NCI-H1105 treated with DMSO at 0.1 percent for 48 hours (cell line): ENCODE results near the gene ARHGAP10.
"Not testable (repeated sequence)": the region's sequence is repeated elsewhere in the genome, so short reads cannot be mapped to it uniquely, and the experiment has no call there.

ENCODE experiments used
- DNase-seq: peaks from one replicate; lab custom pipeline; 2025; lab: John Stamatoyannopoulos, UW

The ARHGAP10 gene

DNA sequence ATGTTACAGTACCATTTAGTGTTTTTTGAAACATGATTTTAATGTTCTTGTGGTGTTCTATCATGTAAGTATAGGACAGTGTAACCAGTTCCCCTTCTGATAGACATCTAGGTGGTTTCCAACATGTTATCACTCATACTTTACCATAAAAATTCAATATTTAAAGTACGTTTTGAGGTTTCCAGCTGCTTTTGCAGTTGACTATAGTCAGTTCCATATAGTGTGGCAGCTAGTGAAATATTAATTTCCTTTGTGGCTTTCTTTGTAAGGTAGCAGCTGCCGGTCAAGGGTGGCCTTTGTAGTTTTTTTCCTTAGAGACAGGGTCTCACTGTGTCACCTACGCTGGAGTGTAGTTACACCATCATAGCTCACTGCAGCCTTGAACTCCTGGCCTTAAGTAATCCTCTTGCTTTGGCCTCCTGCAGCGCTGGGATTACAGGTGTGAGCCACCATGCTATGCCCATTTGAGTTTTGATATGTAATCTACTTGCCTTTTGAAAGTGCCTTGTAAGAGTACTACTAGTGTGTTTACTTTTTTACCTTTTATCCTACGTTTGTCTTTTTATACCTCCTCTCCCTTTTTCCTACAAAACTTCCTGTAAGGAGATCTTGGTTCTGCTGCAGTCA, 63.0 kb downstream of the ARHGAP10 start:
- no peak for DNase-seq

DNA sequence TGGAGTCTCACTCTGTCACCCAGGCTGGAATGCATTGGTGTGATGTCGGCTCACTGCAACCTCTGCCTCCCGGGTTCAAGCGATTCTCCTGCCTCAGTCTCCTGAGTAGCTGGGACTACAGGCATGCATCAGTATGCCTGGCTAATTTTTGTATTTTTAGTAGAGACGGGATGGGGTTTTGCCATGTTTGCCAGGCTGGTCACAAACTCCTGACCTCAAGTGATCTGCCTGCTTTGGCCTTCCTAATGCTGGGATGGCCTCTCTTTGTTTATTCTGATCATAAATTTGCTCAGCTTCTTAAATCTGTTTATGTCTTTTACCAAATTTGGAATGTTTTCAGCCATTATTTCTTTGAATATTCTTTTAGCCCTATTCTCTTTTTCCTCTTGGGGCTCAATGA, 67.2 kb downstream of the ARHGAP10 start:
- DNase-seq: not testable (repeated sequence)

DNA sequence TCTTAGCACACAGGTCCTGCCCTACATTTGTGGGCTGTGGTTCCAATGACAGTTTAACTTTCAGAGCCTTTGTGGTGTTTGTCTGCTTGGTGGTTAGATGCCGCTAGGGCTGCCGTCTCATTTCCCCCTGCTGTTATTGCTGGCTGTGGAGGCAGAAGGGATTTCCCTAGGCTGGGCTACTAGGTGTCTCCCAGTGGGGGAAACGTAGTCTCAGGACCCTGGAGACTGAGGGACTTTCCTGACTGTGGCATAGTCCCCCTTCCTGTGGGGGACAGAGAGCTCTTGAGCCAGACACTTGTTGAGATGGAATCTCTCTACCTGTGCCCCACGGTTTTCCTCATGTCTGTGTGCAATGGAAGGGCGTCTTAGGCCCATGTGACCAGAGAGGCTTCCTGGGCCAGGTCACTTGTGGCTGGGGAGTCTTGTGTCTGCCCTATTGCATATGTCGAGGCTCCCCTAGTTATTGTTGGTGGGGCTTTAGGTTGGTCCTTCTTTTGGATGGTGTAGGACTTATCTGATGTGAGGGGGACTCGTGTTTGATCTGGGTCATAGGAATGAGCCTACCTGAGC, 68.2 kb downstream of the ARHGAP10 start:
- no peak for DNase-seq

DNA sequence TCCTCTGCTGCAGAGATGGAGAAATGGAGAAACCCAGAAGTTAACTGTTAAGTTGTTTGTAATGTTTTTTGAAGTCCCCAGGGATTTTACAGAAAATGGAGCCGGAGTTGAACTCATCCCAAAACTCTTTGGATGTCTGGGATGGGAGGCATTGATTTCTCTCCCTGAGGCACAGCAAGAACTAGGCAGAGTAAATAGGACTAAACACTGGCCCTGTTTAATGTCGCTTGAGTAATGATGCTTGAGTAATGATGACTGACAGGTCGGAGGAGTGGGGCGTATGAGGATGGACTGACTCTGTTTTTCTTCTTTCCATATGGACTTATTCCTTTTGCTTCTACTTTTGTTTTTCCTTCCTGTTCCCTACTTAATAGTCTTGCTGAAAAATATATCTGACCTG, 69.9 kb downstream of the ARHGAP10 start:
- DNase-seq: no peak

DNA sequence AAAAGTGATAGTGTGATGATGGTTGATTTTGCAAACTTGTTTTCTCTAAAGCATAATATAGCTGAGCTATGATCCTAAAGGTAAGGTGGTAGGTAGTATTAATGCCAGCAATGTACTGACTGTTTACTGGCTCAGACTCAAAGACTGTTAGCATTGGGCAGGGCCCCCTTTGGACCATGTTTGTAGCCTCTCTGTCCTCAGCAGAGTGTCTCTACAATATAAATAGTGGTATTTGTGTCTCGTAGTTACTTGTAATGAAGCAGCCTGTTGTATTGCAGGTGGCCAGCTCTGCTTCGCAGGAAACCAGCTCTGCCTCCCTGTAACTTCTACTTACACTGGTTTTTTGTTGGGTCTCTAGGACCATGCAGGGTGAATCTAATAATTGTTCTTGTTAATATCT, 70.5 kb downstream of the ARHGAP10 start:
- no peak for DNase-seq

DNA sequence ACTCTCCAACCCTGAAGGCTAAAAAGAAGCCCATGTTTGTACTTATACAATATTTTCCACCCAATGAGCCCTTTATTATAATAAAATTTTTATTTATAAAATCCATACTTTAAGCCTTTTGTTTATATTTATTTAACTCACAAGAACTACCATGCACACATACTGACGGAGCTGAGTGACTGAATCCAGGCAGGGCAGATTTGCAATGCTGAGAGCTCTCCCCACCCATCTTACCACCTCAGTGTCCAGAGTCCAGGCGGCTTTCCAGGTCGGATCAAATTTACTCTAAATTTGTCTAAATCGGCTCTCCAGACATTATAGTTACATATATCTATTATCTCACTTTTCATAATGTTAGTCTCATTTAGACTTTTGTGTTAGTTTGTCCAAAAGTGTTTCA, 74.1 kb downstream of the ARHGAP10 start:
- no peak for DNase-seq

DNA sequence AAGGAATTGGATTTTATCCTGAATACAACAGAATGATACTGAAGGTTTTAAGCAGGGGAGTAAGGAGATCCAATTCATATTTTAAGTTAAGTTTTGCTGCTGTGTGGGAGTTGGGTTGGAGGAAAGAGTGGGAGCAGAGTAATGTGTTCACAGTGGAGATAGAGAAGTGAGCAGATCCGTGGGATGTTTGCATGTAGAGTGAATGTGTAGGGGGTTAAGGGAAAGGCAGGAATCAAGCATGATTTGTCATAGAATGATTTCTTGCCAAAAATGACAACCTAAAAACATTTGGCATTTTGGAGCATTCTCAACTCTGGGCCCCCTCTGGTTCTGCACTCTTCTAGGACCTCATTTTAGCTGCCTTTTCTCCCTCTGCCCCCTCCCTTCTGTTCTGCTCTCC, 76.6 kb downstream of the ARHGAP10 start:
- DNase-seq: no peak

DNA sequence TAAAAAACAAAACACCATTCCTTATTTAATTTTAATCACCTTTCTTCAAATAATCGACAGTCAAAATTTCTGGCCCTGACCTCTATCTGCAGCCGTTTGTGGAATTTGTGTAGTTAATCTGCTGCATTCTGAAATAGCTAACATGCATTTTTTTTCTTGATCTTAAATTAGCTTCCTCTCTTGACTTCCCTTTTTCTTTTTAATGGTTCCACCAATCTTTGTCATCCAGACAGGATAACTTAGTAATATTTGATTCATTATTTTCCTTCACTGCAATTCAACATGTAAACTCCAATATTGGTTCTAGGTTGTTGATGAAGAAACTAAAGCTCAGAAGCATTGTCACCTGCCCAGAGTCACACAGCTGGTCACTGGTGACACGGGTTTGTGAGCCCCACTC, 77.3 kb downstream of the ARHGAP10 start:
- no peak for DNase-seq

DNA sequence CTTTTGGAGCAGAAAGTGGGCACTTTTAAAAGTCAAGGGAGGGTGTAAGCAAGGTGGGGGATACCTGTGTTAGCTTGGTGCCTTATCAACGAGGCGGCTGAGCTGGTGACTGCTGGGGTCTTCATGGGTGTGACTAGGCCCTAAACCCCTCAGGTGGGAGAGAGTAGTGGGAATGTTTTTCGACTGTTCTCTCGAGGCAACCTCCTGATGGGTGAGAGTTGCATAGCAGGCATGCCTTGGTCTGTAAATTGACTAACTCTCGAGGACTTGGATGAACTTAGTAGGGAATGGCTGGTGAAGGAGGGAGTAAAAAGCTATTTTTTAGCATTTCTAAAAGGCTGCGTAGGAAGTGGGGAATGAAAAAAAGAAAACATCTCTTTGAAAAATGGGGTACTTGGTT, 80.0 kb downstream of the ARHGAP10 start:
- DNase-seq: no peak

DNA sequence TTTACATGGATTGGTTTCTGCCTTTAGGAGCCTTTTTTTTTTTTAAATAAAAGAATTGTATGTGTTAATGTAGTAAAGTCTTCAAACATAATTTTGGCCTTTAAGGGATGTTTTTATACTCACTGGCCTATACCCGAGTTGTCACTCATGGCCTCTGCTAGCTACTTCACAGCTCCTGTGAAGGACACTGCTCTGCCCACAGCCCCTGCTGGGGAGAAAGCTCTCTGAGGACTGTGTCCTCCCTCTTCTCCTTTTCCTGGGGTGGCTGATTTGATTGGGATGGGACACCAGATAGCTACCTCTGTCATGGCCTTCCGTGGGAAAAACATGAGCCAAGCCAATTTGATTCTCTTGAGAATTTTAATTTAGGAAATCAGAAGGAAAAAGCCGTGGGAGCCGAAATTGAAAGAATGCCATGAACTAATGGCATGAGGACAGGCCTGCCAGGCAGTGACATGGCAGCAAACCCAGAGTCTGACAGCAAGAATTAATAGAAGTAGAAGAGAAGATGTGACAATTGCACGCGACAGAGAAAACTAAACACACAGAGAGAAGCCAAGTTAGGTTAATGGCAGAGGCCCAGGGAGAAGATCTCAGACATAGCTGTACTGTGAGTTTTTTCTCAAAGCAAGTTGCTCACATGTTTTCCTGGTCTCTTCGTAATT, 81.4 kb downstream of the ARHGAP10 start:
- DNase-seq: no peak

DNA sequence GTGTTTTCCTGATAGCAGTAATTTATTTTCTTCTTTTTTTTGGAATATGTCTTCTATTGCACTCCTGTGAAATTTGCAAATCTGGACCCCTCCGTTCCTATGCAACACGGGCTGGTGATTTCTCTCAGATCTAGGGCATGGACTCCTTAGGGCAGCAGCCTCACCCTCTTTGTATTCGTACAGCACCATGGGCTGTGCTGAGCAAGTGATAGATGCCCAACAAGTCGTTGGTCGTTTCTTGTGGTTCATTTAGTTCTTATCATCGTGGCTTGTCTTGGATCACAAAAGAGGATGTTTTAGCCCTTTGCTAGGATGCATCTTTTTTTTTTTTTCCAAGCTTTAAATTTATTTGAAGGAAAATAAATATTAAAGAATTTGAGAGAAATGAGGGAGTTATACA, 82.1 kb downstream of the ARHGAP10 start:
- no peak for DNase-seq

DNA sequence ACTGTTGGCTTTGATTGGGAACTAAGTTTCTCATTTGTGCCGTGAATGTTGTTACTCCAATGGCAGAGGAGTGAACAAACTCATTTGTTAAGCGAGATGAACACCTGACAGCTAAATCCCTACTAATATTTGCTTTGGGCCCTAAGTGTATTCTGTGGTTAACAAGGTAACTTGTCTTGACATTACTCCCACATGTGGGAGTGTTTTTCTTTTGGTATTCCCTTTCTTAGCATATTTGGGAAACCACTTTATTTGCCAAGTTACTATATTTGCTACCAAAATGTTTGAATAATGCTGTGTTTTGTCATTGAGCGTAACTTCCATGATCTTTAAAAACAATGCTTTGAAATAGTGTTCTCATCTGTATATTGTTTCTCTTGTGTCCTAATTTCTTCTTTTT, 82.5 kb downstream of the ARHGAP10 start:
- DNase-seq: no peak

DNA sequence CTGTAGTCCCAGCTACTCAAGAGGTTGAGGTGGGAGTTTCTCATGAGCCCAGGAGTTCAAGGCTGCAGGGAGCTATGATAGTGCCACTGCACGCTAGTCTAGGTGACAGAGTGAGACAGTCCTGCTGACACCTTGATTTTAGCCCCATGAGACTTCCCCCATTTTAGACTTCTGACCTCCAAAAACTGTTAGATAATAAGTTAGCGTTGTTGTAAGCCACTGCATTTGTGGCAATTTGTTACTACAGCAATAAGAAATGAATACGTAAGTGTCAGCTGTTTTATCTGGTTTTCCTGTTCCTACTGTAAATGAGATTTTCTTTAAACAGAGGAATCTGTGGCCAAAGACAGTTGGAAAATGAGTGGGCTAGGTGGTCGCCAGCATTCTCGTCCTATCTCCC, 83.9 kb downstream of the ARHGAP10 start:
- DNase-seq: no peak

DNA sequence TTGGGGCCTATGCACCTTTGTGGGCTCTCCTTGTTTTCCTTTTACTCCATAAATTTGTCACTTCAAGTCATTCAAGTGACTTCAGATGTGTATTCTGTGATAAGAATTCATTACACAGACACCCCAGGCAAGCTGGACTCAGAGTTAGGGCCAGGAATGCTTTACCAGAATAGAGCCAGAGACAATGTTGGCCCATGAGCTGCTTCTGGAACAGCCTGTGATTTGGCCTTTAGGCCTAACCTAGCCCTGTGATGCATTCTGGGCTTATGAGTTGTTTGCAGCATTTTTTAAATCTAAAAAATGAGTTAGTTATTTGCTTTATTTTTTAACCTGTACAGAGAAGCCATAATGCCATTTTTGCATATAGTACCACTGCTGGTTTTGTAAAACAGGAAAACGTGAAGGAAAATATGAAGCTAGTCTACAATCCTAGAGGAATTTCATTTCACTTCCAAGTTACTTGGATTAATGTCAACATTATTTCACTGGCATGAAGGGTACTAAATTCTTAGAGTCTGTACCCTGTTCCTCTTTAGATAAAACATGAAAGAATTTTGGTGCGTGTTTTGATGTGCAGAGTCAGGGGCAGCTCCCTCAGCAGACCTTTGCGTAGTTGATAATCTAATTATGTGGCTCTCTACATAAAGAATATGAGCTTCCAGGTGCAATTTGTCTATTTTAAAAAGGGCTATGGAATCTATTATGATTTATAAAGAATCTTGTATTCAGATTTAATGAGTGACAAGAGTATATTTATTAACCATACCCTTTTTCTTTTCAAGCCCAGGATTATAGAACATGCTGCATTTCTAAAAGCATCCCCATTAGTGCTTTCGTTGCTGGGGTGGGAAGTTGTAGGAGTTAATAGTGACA, 84.7 kb downstream of the ARHGAP10 start:
- DNase-seq: no peak

DNA sequence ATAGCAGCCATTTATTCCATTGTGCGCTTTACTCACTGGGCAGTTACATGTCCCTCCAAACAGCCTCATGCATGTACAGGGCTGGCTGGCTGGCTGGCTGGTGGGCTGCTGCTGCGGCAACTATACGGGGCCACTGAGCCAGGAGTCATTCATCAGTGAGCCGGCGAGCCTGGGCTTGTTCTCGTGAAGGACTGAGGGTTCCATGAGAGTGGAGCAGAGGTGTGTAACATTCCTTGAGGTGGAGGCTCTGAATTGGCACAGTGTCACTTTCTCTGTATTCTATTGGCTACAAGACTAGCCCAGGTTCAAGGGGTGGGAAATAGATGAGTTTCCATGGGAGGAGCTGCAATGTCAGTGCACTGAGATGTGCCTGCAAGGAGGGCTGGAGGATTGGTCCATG, 89.1 kb downstream of the ARHGAP10 start:
- DNase-seq: no peak

DNA sequence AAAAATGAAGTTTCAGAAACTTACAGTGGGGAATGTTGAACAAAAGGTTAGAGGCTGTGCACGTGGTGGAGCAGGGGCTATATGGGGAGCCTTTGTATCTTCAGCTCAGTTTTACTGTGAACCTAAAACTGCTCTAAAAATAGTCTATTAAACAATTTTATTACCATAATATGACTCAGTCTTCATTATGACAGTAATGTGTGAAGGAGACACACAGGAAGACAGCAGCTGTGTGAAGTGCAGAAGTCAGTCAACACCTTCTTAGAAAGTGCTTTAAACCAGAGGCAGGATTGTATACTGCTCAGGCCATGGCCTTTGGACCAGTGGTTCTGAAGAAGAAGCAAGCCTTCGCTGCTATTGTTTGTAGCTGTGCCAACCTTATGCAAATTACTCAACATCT, 89.7 kb downstream of the ARHGAP10 start:
- no peak for DNase-seq

DNA sequence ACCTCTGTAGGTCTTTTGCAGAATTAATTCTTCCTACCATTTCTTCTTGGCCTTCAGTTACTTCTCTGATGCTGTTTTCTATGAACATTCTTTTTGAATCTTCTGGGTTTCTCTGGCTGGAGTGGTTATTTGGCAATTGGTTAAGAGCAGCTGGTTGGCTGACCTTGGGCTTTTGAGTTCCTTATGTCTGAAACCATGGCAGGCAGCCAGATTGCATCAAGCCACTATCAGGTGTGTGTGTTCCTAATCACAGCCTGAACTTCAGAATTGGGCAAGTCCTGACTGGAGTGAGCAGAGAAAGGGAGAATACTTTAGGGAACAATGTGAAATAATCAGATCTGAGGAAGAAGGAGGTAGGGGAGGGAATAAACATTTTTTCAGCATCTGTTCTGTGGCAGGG, 90.2 kb downstream of the ARHGAP10 start:
- peak; percentile 88 for DNase-seq

DNA sequence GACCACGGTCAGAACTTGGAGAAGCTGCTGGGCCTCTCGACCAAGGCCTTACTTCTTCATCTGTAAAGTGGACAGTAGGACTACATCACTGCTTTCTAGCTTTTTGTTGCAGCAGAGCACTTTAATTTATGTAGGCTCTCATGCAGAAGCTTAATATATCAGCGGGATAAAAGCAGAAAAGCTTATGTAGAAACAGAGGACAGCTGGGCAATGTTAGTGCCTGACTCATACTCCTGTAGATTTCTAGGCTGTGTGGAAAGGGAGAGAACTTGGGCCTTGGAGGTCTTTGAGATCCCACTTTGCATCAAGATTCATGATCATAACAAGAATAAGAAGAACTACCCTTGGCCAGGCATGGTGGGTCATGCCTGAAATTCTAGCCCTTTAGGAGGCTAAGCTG, 91.2 kb downstream of the ARHGAP10 start:
- DNase-seq: no peak

DNA sequence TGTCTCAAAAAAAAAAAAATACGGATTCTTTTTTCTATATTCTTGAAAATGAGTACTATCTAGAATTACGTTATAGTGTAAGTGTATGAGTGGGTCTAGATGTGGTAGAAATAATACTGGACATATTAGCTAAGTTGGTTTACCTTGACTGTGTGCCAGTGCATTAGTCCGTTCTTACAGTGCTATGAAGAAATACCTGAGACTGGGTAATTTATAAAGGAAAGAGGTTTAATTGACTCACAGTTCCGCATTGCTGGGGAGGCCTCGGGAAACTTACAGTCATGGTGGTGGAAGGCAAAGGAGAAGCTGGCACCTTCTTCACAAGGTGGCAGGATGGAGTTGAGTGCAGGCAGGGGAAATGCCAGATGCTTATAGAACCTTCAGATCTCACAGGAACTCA, 92.4 kb downstream of the ARHGAP10 start:
- DNase-seq: no peak

DNA sequence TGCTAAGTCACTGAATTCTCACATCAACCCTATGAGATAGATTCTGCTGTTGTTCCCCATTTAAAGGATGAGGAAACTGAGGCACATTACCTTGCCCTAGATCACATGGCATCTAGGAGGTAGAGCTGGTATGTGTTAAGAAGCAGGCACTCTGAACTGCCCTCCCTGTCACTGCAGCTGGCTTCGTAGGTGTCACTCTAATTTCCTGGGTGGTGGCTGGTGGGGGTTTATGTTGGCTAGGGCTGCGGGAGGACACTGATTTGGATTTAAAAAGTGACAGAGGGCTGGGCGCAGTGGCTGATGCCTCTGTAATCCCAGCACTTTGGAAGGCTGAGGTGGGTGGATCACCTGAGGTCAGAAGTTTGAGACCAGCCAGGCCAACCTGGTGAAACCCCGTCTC, 93.0 kb downstream of the ARHGAP10 start:
- no peak for DNase-seq

DNA sequence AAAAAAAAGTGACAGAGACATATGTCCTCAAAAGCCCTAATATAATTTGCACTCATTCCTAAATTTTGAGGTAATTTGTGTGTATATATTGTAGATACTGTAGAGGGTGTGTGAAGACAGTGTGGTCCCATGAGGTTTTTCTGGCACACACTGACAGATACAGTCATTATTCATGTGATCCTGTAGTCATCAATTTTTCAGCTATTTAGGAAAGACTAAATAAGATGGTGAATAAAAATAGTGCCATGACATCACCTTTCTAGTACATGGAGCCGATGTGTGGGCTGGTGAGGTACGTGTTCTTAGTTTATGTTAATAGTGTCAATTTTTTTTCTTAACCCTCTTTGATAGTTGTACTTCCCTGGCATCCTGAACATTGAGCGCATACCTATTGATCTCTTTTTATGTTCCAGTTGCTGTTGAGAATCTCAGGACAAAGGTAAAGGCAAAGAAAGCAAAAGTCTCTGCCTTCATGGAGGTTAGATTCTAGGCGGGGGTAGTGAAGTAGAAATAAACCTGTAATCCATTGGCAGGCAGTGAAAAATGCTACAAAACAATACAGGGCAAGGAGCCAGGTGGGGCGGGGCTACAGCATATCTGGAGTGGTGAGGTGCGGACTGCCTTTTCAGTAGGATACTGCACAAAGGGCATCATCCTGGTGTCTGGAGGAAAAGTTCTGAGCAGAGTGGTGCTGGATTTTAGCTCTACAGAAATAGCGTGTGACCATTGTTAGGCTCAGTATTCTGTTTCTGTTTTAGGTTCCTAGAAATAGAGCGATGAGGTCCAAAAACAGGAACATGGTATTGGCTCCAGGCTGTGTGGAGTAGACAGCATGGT, 93.8 kb downstream of the ARHGAP10 start:
- DNase-seq: no peak

DNA sequence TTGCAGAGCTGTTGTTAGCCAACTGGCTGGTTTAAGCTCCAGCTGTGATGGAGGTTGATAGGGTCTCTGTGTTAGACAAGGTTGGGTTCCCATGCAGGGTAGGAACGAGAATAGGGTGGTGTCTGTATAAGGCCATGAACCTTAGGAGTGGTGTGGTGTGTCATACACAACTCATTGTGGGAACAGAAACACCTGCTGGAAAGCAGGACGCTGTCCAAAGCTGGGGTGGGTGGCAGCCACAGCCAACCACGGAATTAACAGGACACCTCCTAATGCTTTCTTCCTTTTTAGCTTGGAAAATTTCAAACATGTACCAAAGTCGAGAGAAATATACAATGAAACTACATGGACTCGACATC, 94.4 kb downstream of the ARHGAP10 start:
- no peak for DNase-seq
